HFF-Myc (cell line): ENCODE measurements around the gene HSD17B14.
A peak's percentile ranks its signal among the peaks of the same experiment; 100 is the strongest.

Experiments used
- DNase-seq: peaks from one replicate; pipeline ENCODE4 v3.0.0-alpha.2; 2011; ENCODE audit warnings: low read depth; ENCODE audit errors: extremely low read depth
- H3K4me3 ChIP-seq: replicated peaks from 2 replicates; pipeline ENCODE4 v1.5.1; 2011; ENCODE audit warnings: low read depth, mild to moderate bottlenecking, control low read depth, low read length
- TF ChIP-seq, protein P1 (sequence below): IDR thresholded peaks from 2 replicates; pipeline ENCODE4 v1.5.1; 2012; ENCODE audit warnings: mild to moderate bottlenecking, low read depth, low read length, control low read depth; ENCODE audit errors: missing control alignments

Gene HSD17B14

DNA sequence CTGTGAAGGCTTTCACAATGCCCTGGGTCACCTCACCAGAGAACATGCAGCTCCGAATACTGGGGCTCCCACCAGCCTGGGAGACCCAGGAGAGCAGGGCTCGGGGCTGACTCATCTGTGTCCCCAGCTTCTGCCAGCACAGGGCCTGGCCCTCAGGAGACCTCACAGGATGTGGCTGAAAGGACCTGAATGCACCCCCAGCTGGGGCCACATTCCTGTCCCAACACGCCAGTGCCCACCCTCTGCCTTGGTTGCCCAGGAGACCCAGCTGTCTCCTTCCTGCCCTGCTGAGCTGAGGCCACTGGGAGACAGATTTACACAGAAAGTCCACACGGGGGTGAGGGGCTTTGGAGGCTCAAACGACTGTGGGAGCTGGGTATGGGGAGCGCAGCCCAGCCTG lies 37.4 kb downstream of the HSD17B14 start:
- H3K4me3 ChIP-seq: no peak overlapping the region
- TF ChIP-seq, protein P1, sequence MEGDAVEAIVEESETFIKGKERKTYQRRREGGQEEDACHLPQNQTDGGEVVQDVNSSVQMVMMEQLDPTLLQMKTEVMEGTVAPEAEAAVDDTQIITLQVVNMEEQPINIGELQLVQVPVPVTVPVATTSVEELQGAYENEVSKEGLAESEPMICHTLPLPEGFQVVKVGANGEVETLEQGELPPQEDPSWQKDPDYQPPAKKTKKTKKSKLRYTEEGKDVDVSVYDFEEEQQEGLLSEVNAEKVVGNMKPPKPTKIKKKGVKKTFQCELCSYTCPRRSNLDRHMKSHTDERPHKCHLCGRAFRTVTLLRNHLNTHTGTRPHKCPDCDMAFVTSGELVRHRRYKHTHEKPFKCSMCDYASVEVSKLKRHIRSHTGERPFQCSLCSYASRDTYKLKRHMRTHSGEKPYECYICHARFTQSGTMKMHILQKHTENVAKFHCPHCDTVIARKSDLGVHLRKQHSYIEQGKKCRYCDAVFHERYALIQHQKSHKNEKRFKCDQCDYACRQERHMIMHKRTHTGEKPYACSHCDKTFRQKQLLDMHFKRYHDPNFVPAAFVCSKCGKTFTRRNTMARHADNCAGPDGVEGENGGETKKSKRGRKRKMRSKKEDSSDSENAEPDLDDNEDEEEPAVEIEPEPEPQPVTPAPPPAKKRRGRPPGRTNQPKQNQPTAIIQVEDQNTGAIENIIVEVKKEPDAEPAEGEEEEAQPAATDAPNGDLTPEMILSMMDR: no peak
- DNase-seq: no peak

- H3K4me3 ChIP-seq: no peak overlapping the region
- no peak for DNase-seq
- TF ChIP-seq, protein P1: no peak
These were observed 39.2 kb downstream of the HSD17B14 start for GRCh38 chr19:48797103-48797502.

GRCh38 chr19:48796298-48797083 lies 39.8 kb downstream of the HSD17B14 start:
- no peak for DNase-seq
- TF ChIP-seq, protein P1: no peak
- no peak overlapping the region for H3K4me3 ChIP-seq

GRCh38 chr19:48795685-48796070 lies 40.6 kb downstream of the HSD17B14 start:
- no peak for DNase-seq
- TF ChIP-seq, protein P1: no peak
- no peak overlapping the region for H3K4me3 ChIP-seq

- TF ChIP-seq, protein P1: peak; percentile 95
- peak overlapping the region; percentile 43 for H3K4me3 ChIP-seq
- DNase-seq: peak; percentile 83
These were observed 41.1 kb downstream of the HSD17B14 start for GRCh38 chr19:48795055-48795684.

GRCh38 chr19:48794291-48794690 lies 42.0 kb downstream of the HSD17B14 start:
- TF ChIP-seq, protein P1: no peak
- H3K4me3 ChIP-seq: no peak overlapping the region
- no peak for DNase-seq
